ENCODE data around the gene RNF115. TPM values are rescaled to one million over a fixed set of nuclear protein-coding genes. Genes with fewer than 3 reads are reported as not detected.

The RNF115 gene
- total and polyA plus RNA-seq, 2 of the 8 experiments (the other 6 are each of a cell fraction or from before 2014, with no cell fraction given): 4.7 to 10.8 TPM

DNA sequence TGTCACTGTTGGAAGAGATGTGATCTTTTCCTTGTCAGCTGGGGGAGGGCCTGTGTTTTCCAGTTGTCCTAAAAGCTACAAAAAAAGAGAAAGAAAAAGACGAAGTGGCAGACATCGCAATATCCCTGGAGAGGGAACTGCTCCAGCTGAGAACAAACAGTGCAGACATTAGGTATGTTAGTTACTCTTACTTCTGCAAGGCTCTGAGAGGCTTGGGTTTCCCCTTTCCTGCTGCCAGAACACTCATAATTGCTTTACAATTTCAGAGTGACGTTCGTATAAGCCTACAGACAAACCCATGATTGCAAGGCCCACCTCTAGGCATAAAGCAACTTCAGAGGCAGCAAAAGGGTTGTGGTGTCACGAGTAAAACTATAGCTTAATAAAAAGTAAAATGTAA lies 73.5 kb downstream of the RNF115 start:
- Histone ChIP-seq H4K5ac (ENCODE audit: insufficient read length, low read depth, low read length) (no peak overlapping the region), H2BK12ac (ENCODE audit: low read depth, low read length) (no peak overlapping the region), H3K79me1 (ENCODE audit: low read depth, low read length) (no peaks in the 10 kb centered on the region; the same call in 1 of the 2 replicates), H2BK5ac (ENCODE audit: low read depth, low read length) (no peak overlapping the region), H3K23me2 (ENCODE audit: low read depth, low read length) (no peaks in the 10 kb centered on the region), H2BK20ac (ENCODE audit: low read length) (no peak overlapping the region), H3K18ac (ENCODE audit: extremely low read depth, low read length) (no peak overlapping the region), H4K91ac (replicated peaks; ENCODE audit: insufficient read length, low read length) (no peak overlapping the region), H3K79me2 (ENCODE audit: control insufficient read depth in 1 of 2, insufficient read depth in 2 of 2, low read length in 2 of 2) (no peaks in the 10 kb centered on the region), H3K4ac (replicated peaks; ENCODE audit: insufficient read length, low read depth, low read length) (no peak overlapping the region), H2BK15ac (ENCODE audit: low read length) (no peak overlapping the region), H2BK120ac (replicated peaks; ENCODE audit: low read depth, low read length) (no peak overlapping the region), H3K56ac (replicated peaks; ENCODE audit: insufficient read length, low read depth, low read length) (no peak overlapping the region), H2AFZ (ENCODE audit: low read length) (no peak overlapping the region), H3K9ac (replicated peaks in 1 of 4; ENCODE audit: extremely low read depth in 1 of 4, low read depth in 3 of 4, low read length in 3 of 4) (no peak overlapping the region), H3K27ac (ENCODE audit: low read depth, low read length) (no peak overlapping the region), H2AK5ac (ENCODE audit: low read depth, low read length) (no peak overlapping the region), H3K27me3 (replicated peaks in 1 of 4; ENCODE audit: control insufficient read depth in 3 of 4, extremely low read depth in 1 of 4, insufficient read depth in 3 of 4, low read length in 3 of 4) (no peaks in the 10 kb centered on the region), H4K8ac (ENCODE audit: extremely low read depth, insufficient read depth, low read length) (no peak overlapping the region), H3K4me3 (ENCODE audit: extremely low read depth in 1 of 4, insufficient read depth in 2 of 4, low read depth in 3 of 4, low read length in 4 of 4) (no peak overlapping the region), H3K4me2 (ENCODE audit: insufficient read depth in 1 of 2, low read depth in 2 of 2, low read length in 2 of 2) (no peak overlapping the region), H3K23ac (ENCODE audit: insufficient read length) (no peak overlapping the region), H4K20me1 (replicated peaks in 1 of 2; ENCODE audit: control insufficient read depth in 1 of 2, insufficient read depth in 2 of 2, low read length in 2 of 2) (no peaks in the 10 kb centered on the region), H3K9me3 (ENCODE audit: insufficient read depth in 2 of 2, low read depth in 1 of 2, low read length in 1 of 2) (no peaks in the 10 kb centered on the region), H3K4me1 (replicated peaks in 1 of 4; ENCODE audit: control insufficient read depth in 3 of 4, insufficient read depth in 4 of 4, low read length in 3 of 4) (no peaks in the 10 kb centered on the region), H3K14ac (ENCODE audit: insufficient read length) (no peak overlapping the region), H3K36me3 (ENCODE audit: control insufficient read depth in 2 of 4, insufficient read depth in 4 of 4, low read length in 3 of 4) (peaks cover 3 to 15% (median 7%) of the 10 kb centered on the region in 4 experiments; a peak in 6 of 8 replicates)
- WGBS, 2 experiments (ENCODE audit: extremely low coverage in 1 of 2, insufficient coverage in 1 of 2, insufficient read length in 1 of 2, insufficient replicate concordance in 2 of 2, low coverage in 1 of 2, low lambda C conversion rate in 2 of 2, missing lambda C conversion rate in 1 of 2): 86% methylated on average over 5 of the region's 5 CpGs; no CpG with 5 or more reads in 1 of the 2 experiments
- DNase-seq (ENCODE audit: low read depth in 1 of 2, low spot score in 2 of 2): no peak
- TF ChIP-seq TEAD4 (IDR thresholded peaks at IDR 0.05; ENCODE audit: low read depth, low read length): no peak
- no peak for FAIRE-seq
- CTCF ChIA-PET (ENCODE audit: partially characterized antibody): no interaction called here
- POLR2A ChIA-PET (ENCODE audit: partially characterized antibody): no interaction called here

Data from H1 (cell line).